Natural killer cell (primary cell): Measurements from ENCODE around the gene SLC12A7. TPM values are rescaled to one million over a fixed set of nuclear protein-coding genes. Genes with fewer than 3 reads are reported as not detected.
A peak's percentile ranks its signal among the peaks of the same experiment; 100 is the strongest.

Experiments used
- ATAC-seq, 3 donors: fragments of 150-1000 bp in 2 of 3; fragments of 200-7000 bp in 1 of 3; cut with Tn5 transposase; 1 replicate in 1 of 3; 2 replicates in 2 of 3; pipeline ENCODE4 v1.10.0; 2021; ENCODE audit warnings: mild to moderate bottlenecking in 2 of 3, moderate library complexity in 2 of 3
- DNase-seq, 2 donors: peaks; one replicate each; pipeline versions ENCODE4 v3.0.0 to v3.0.0-alpha.2; 2013 to 2021; ENCODE audit warnings: mixed read lengths in 1 of 2
- H3K27ac ChIP-seq: one replicate; pipeline ENCODE4 v1.5.1; 2013; ENCODE audit warnings: mild to moderate bottlenecking, low read length
- H3K27me3 ChIP-seq: one replicate; pipeline ENCODE4 v1.6.1; 2013; ENCODE audit warnings: low read length; ENCODE audit not compliant: control insufficient read depth, insufficient read depth
- H3K36me3 ChIP-seq: one replicate; pipeline ENCODE4 v1.6.1; 2013; ENCODE audit warnings: low read length; ENCODE audit not compliant: control insufficient read depth, insufficient read depth
- H3K4me1 ChIP-seq: one replicate; pipeline ENCODE4 v1.6.1; 2013; ENCODE audit warnings: low read length; ENCODE audit not compliant: control insufficient read depth, insufficient read depth
- H3K4me3 ChIP-seq: one replicate; pipeline ENCODE4 v1.5.1; 2013; ENCODE audit warnings: low read length
- H3K9me3 ChIP-seq: one replicate; pipeline ENCODE4 v1.6.1; 2013; ENCODE audit warnings: low read length; ENCODE audit not compliant: control insufficient read depth, insufficient read depth
- H3K27ac Mint-ChIP-seq, 2 donors: one replicate each; pipeline ENCODE4 v1.8.0; 2022; ENCODE audit warnings: mild to moderate bottlenecking in 2 of 2, mixed read lengths in 2 of 2, moderate library complexity in 1 of 2
- H3K27me3 Mint-ChIP-seq, 2 donors: one replicate each; pipeline ENCODE4 v1.8.0; 2022; ENCODE audit warnings: low read depth in 2 of 2, mixed read lengths in 2 of 2
- H3K36me3 Mint-ChIP-seq: one replicate; pipeline ENCODE4 v1.8.0; 2022; ENCODE audit warnings: mixed read lengths
- H3K4me1 Mint-ChIP-seq, 2 donors: one replicate each; pipeline ENCODE4 v1.8.0; 2022; ENCODE audit warnings: mixed read lengths in 2 of 2
- H3K4me3 Mint-ChIP-seq: one replicate; pipeline ENCODE4 v1.8.0; 2022; ENCODE audit warnings: mild to moderate bottlenecking, moderate library complexity, mixed read lengths
- H3K9me3 Mint-ChIP-seq, 2 donors: one replicate each; pipeline ENCODE4 v1.8.0; 2022; ENCODE audit warnings: mixed read lengths in 2 of 2
- CTCF ChIP-seq: fragments of 200-600 bp; IDR thresholded peaks from one replicate; pipeline ENCODE4 v1.8.0; 2022; ENCODE audit warnings: antibody characterized with exemption
- whole genome bisulfite sequencing: methylation state at CpG from one replicate; pipeline ENCODE4 v1.1.7; 2013; ENCODE audit warnings: missing lambda C conversion rate; ENCODE audit not compliant: insufficient coverage; 5-methylcytosine and 5-hydroxymethylcytosine counted together
- intact Hi-C: fragments of 100-400 bp; cut with micrococcal nuclease; formaldehyde crosslinking; loops from one replicate; pipeline ENCODE4 v1.14.2; 2022
- total RNA-seq, 4 donors: library from RNA; stranded (reverse); fragments of 120-200 nt in 1 of 4; gene quantifications; one replicate each; pipeline versions ENCODE4 v1.2.3 to v1.2.4, GENCODE V29; 2013 to 2022

SLC12A7 gene
- total RNA-seq, 3 donors from 2014 or later (not counting 1 experiment from before 2014, with no cell fraction given): 53.2 to 92.5 (median 81.3) TPM

- no peak for TF ChIP-seq CTCF
- Histone ChIP-seq H3K4me1 (peaks cover 59% of the 10 kb centered on the region), H3K4me3 (peak overlapping the region; percentile 36), H3K9me3 (no peaks in the 10 kb centered on the region), H3K27ac (peak overlapping the region; percentile 96), H3K27me3 (no peaks in the 10 kb centered on the region), H3K36me3 (no peaks in the 10 kb centered on the region)
- peak overlapping the region; percentile 85 to 99 for H3K27ac Mint-ChIP-seq
- no peaks in the 10 kb centered on the region for H3K36me3 Mint-ChIP-seq
- ATAC-seq: peak; percentile 35 to 47 (median 37)
- DNase-seq: peak; percentile 44 to 67
- WGBS: 7% methylated on average over 27 of the region's 27 CpGs
- intact Hi-C loops: loop anchor here (5.0 to 10.0 kb wide), 2 partner anchors 48 to 410 kb away; no protein-coding TSS in a partner anchor
- peaks cover 37 to 87% of the 10 kb centered on the region in 2 donors for H3K4me1 Mint-ChIP-seq
- no peaks in the 10 kb centered on the region for H3K9me3 Mint-ChIP-seq
- H3K4me3 Mint-ChIP-seq: peak overlapping the region; percentile 78
- H3K27me3 Mint-ChIP-seq: no peaks in the 10 kb centered on the region
These were observed 7.4 kb downstream of the SLC12A7 start for GRCh38 chr5:1104327-1105006.

GRCh38 chr5:1103505-1104326 lies 8.1 kb downstream of the SLC12A7 start:
- intact Hi-C loops: loop anchor here (10.0 kb wide), 1 partner anchor 411 kb away; no protein-coding TSS in a partner anchor

GRCh38 chr5:1103093-1103492 lies 8.8 kb downstream of the SLC12A7 start:
- H3K4me1 Mint-ChIP-seq: peaks cover 37 to 77% of the 10 kb centered on the region in 2 donors
- no peaks in the 10 kb centered on the region for H3K36me3 Mint-ChIP-seq
- H3K4me3 Mint-ChIP-seq: peak overlapping the region; percentile 26
- WGBS: 82% methylated on average over 11 of the region's 11 CpGs
- H3K27me3 Mint-ChIP-seq: no peaks in the 10 kb centered on the region
- H3K9me3 Mint-ChIP-seq: no peaks in the 10 kb centered on the region
- Histone ChIP-seq H3K4me1 (peaks cover 55% of the 10 kb centered on the region), H3K27me3 (no peaks in the 10 kb centered on the region), H3K4me3 (no peak overlapping the region), H3K36me3 (no peaks in the 10 kb centered on the region), H3K9me3 (no peaks in the 10 kb centered on the region), H3K27ac (peak overlapping the region; percentile 96)
- peak overlapping the region; percentile 85 to 99 for H3K27ac Mint-ChIP-seq
- DNase-seq (no peak), ATAC-seq (no peak)
- intact Hi-C loops: loop anchor here (10.0 kb wide), 1 partner anchor 412 kb away; no protein-coding TSS in a partner anchor
- no peak for TF ChIP-seq CTCF

More at GRCh38 chr5:1103505-1104326, 8.1 kb downstream of the SLC12A7 start:
- Histone ChIP-seq H3K9me3 (no peaks in the 10 kb centered on the region), H3K27me3 (no peaks in the 10 kb centered on the region), H3K27ac (peak overlapping the region; percentile 96), H3K36me3 (no peaks in the 10 kb centered on the region), H3K4me3 (peak overlapping the region; percentile 36), H3K4me1 (peaks cover 57% of the 10 kb centered on the region)
- Mint-ChIP-seq H3K9me3 (no peaks in the 10 kb centered on the region), H3K36me3 (no peaks in the 10 kb centered on the region), H3K4me1 (peaks cover 37 to 83% of the 10 kb centered on the region in 2 donors), H3K27ac (peak overlapping the region; percentile 85 to 99), H3K4me3 (peak overlapping the region; percentile 78), H3K27me3 (no peaks in the 10 kb centered on the region)
- TF ChIP-seq CTCF: no peak
- DNase-seq (peak in 1 of 2 donors; percentile 36), ATAC-seq (no peak)
- 28% methylated on average over 33 of the region's 33 CpGs for WGBS
